HFFc6 (cell line): ENCODE data around the gene SLC35F1. TPM values are rescaled to one million over a fixed set of nuclear protein-coding genes. Genes with fewer than 3 reads are reported as not detected.

Source experiments
- DNase-seq: peaks from one replicate; pipeline ENCODE4 v3.0.0-alpha.2; 2018
- H3K27ac Mint-ChIP-seq: 2 replicates; pipeline ENCODE4 v1.8.0; 2020; ENCODE audit warnings: mild to moderate bottlenecking, mixed read lengths
- H3K27me3 Mint-ChIP-seq: 2 replicates; pipeline ENCODE4 v1.8.0; 2021; ENCODE audit warnings: mild to moderate bottlenecking, moderate library complexity, mixed read lengths; ENCODE audit not compliant: insufficient read depth
- H3K36me3 Mint-ChIP-seq: 2 replicates; pipeline ENCODE4 v1.8.0; 2021; ENCODE audit warnings: low read depth, mixed read lengths
- H3K4me1 Mint-ChIP-seq: 2 replicates; pipeline ENCODE4 v1.8.0; 2020; ENCODE audit warnings: low read depth, mixed read lengths
- H3K4me3 Mint-ChIP-seq: 2 replicates; pipeline ENCODE4 v1.8.0; 2020; ENCODE audit warnings: mild to moderate bottlenecking, moderate library complexity, mixed read lengths
- H3K9me3 Mint-ChIP-seq: 2 replicates; pipeline ENCODE4 v1.8.0; 2020; ENCODE audit warnings: mild to moderate bottlenecking, mixed read lengths
- CTCF ChIP-seq: fragments of 200-600 bp; sonication (generic); IDR thresholded peaks from 2 replicates; pipeline ENCODE4 v1.5.0; 2021; ENCODE audit warnings: antibody characterized with exemption, mild to moderate bottlenecking
- total RNA-seq, 6 experiments: library from RNA; stranded (reverse); fragmentation: NEBNext Ultra II Directional; extraction: Animal tissue kit (Norgen Biotek cat#: 25700); gene quantifications; 2 replicates in 1 of 6; 3 replicates in 5 of 6; pipeline ENCODE4 v1.2.3, GENCODE V29; 2021

Gene SLC35F1
- total RNA-seq, 6 experiments from 2014 or later: not detected

- TF ChIP-seq CTCF: no peak
- Mint-ChIP-seq H3K36me3 (peaks cover 4% of the 10 kb centered on the region; the same call in 1 of the 2 replicates), H3K27ac (no peak overlapping the region), H3K9me3 (peaks cover 41% of the 10 kb centered on the region), H3K4me1 (no peaks in the 10 kb centered on the region), H3K4me3 (no peak overlapping the region), H3K27me3 (no peaks in the 10 kb centered on the region)
- DNase-seq: no peak
These were observed 21.8 kb downstream of the SLC35F1 start for GRCh38 chr6:117928833-117929232.

- peaks cover 4% of the 10 kb centered on the region; the same call in 1 of the 2 replicates for H3K36me3 Mint-ChIP-seq
- DNase-seq: no peak
- H3K27ac Mint-ChIP-seq: no peak overlapping the region
- H3K4me3 Mint-ChIP-seq: no peak overlapping the region
- H3K9me3 Mint-ChIP-seq: peaks cover 45% of the 10 kb centered on the region
- no peaks in the 10 kb centered on the region for H3K4me1 Mint-ChIP-seq
- TF ChIP-seq CTCF: no peak
- no peaks in the 10 kb centered on the region for H3K27me3 Mint-ChIP-seq
These were observed 22.4 kb downstream of the SLC35F1 start for GRCh38 chr6:117929501-117929900.

- Mint-ChIP-seq H3K36me3 (peaks cover 4% of the 10 kb centered on the region; the same call in 1 of the 2 replicates), H3K4me3 (no peak overlapping the region), H3K9me3 (peaks cover 34% of the 10 kb centered on the region), H3K4me1 (no peaks in the 10 kb centered on the region), H3K27ac (no peak overlapping the region), H3K27me3 (no peaks in the 10 kb centered on the region)
- TF ChIP-seq CTCF: no peak
- DNase-seq: no peak
These were observed 23.6 kb downstream of the SLC35F1 start for GRCh38 chr6:117930645-117931044.

GRCh38 chr6:117932001-117932400 is 24.9 kb downstream of the SLC35F1 start:
- no peak for TF ChIP-seq CTCF
- H3K27me3 Mint-ChIP-seq: no peaks in the 10 kb centered on the region
- DNase-seq: no peak
- peaks cover 4% of the 10 kb centered on the region; the same call in 1 of the 2 replicates for H3K36me3 Mint-ChIP-seq
- peaks cover 25% of the 10 kb centered on the region for H3K9me3 Mint-ChIP-seq
- H3K4me3 Mint-ChIP-seq: no peak overlapping the region
- no peaks in the 10 kb centered on the region for H3K4me1 Mint-ChIP-seq
- no peak overlapping the region for H3K27ac Mint-ChIP-seq

GRCh38 chr6:117932676-117933075 is 25.6 kb downstream of the SLC35F1 start:
- TF ChIP-seq CTCF: no peak
- DNase-seq: no peak

GRCh38 chr6:117933471-117933870 is 26.4 kb downstream of the SLC35F1 start:
- no peak for TF ChIP-seq CTCF
- peaks cover 23% of the 10 kb centered on the region for H3K9me3 Mint-ChIP-seq
- no peaks in the 10 kb centered on the region for H3K4me1 Mint-ChIP-seq
- H3K36me3 Mint-ChIP-seq: no peaks in the 10 kb centered on the region
- H3K27me3 Mint-ChIP-seq: no peaks in the 10 kb centered on the region
- H3K4me3 Mint-ChIP-seq: no peak overlapping the region
- no peak for DNase-seq
- H3K27ac Mint-ChIP-seq: no peak overlapping the region

More at GRCh38 chr6:117932676-117933075, 25.6 kb downstream of the SLC35F1 start:
- H3K27ac Mint-ChIP-seq: no peak overlapping the region
- H3K9me3 Mint-ChIP-seq: peaks cover 23% of the 10 kb centered on the region
- H3K4me1 Mint-ChIP-seq: no peaks in the 10 kb centered on the region
- no peak overlapping the region for H3K4me3 Mint-ChIP-seq
- no peaks in the 10 kb centered on the region for H3K36me3 Mint-ChIP-seq
- no peaks in the 10 kb centered on the region for H3K27me3 Mint-ChIP-seq
